Liver (tissue), 9 donors: ENCODE measurements around the gene ACTR1A. TPM values are rescaled to one million over a fixed set of nuclear protein-coding genes. Genes with fewer than 3 reads are reported as not detected.

Experiments
- DNase-seq: peaks from one replicate; pipeline ENCODE4 v3.0.0-alpha.2; 2017; ENCODE audit warnings: low spot score
- H3K27ac ChIP-seq, 2 donors: one replicate each; pipeline ENCODE4 v1.7.0; 2013; ENCODE audit warnings: inconsistent platforms in 2 of 2, low read length in 2 of 2, control low read depth in 1 of 2, low read depth in 1 of 2, mild to moderate bottlenecking in 1 of 2
- H3K27me3 ChIP-seq, 4 donors: one replicate each; pipeline versions ENCODE4 v1.6.1 to v1.7.0; 2013; ENCODE audit warnings: low read length in 3 of 4, inconsistent platforms in 1 of 4, mild to moderate bottlenecking in 1 of 4, moderate library complexity in 1 of 4; ENCODE audit not compliant: control insufficient read depth in 4 of 4, insufficient read depth in 4 of 4
- H3K36me3 ChIP-seq, 4 donors: one replicate each; pipeline versions ENCODE4 v1.6.1 to v1.7.0; 2013; ENCODE audit warnings: low read length in 3 of 4, mild to moderate bottlenecking in 3 of 4, low read depth in 1 of 4, moderate library complexity in 1 of 4; ENCODE audit not compliant: control insufficient read depth in 4 of 4, insufficient read depth in 3 of 4
- H3K4me1 ChIP-seq, 4 donors: one replicate each; pipeline versions ENCODE4 v1.6.1 to v1.7.0; 2013; ENCODE audit warnings: low read length in 3 of 4, mild to moderate bottlenecking in 3 of 4, moderate library complexity in 1 of 4; ENCODE audit not compliant: control insufficient read depth in 4 of 4, insufficient read depth in 4 of 4
- H3K4me3 ChIP-seq, 3 donors: one replicate each; pipeline versions ENCODE4 v1.6.1 to v1.7.0; 2013; ENCODE audit warnings: low read length in 3 of 3, control low read depth in 1 of 3, low read depth in 1 of 3, mild to moderate bottlenecking in 1 of 3
- H3K9ac ChIP-seq, 2 donors: one replicate each; pipeline ENCODE4 v1.7.0; 2013; ENCODE audit warnings: low read length in 2 of 2, mild to moderate bottlenecking in 2 of 2, moderate library complexity in 2 of 2, control low read depth in 1 of 2, low read depth in 1 of 2
- H3K9me3 ChIP-seq, 4 donors: one replicate each; pipeline versions ENCODE4 v1.6.1 to v1.7.0; 2013; ENCODE audit warnings: low read length in 3 of 4; ENCODE audit not compliant: control insufficient read depth in 4 of 4
- ATF3 ChIP-seq: IDR thresholded peaks from 2 replicates; pipeline ENCODE4 v1.6.1; 2016; ENCODE audit warnings: antibody characterized with exemption
- CTCF ChIP-seq: fragments of 150-350 bp; IDR thresholded peaks from 2 replicates; pipeline ENCODE4 v1.5.1; 2017; ENCODE audit warnings: improper control_type of control experiment, low read depth, low read length; ENCODE audit not compliant: missing input control
- EGR1 ChIP-seq, 2 donors: IDR thresholded peaks; 2 replicates each; pipeline ENCODE4 v1.6.1; 2016 to 2018; ENCODE audit warnings: antibody characterized with exemption in 2 of 2, low read depth in 2 of 2
- FOXA1 ChIP-seq: IDR thresholded peaks from 2 replicates; pipeline ENCODE4 v1.6.1; 2016; ENCODE audit warnings: antibody characterized with exemption
- FOXA2 ChIP-seq: IDR thresholded peaks from 2 replicates; pipeline ENCODE4 v1.6.1; 2016; ENCODE audit warnings: antibody characterized with exemption
- GABPA ChIP-seq, 2 donors: IDR thresholded peaks in 1 of 2; conservative IDR thresholded peaks in 1 of 2; 2 replicates each; pipeline ENCODE4 v1.6.1; 2016; ENCODE audit warnings: antibody characterized with exemption in 2 of 2, mild to moderate bottlenecking in 1 of 2, moderate library complexity in 1 of 2
- HNF4A ChIP-seq, 2 donors: conservative IDR thresholded peaks; 2 replicates each; pipeline ENCODE4 v1.6.1; 2016; ENCODE audit warnings: antibody characterized with exemption in 2 of 2, mild to moderate bottlenecking in 2 of 2
- HNF4G ChIP-seq: IDR thresholded peaks from 2 replicates; pipeline ENCODE4 v1.6.1; 2016; ENCODE audit warnings: antibody characterized with exemption
- JUND ChIP-seq, 2 donors: IDR thresholded peaks; 2 replicates each; pipeline ENCODE4 v1.6.1; 2016; ENCODE audit warnings: antibody characterized with exemption in 2 of 2
- MAX ChIP-seq: IDR thresholded peaks from 2 replicates; pipeline ENCODE4 v1.6.1; 2016; ENCODE audit warnings: antibody characterized with exemption
- NR2F2 ChIP-seq: IDR thresholded peaks from 2 replicates; pipeline ENCODE4 v1.6.1; 2016; ENCODE audit warnings: antibody characterized with exemption
- RAD21 ChIP-seq, 2 donors: IDR thresholded peaks; 2 replicates each; pipeline ENCODE4 v1.6.1; 2016; ENCODE audit warnings: antibody characterized with exemption in 2 of 2, mild to moderate bottlenecking in 2 of 2
- RXRA ChIP-seq, 2 donors: IDR thresholded peaks; 2 replicates each; pipeline ENCODE4 v1.6.1; 2017 to 2018; ENCODE audit warnings: antibody characterized with exemption in 2 of 2, mild to moderate bottlenecking in 1 of 2
- SP1 ChIP-seq: IDR thresholded peaks from 2 replicates; pipeline ENCODE4 v1.6.1; 2018; ENCODE audit warnings: antibody characterized with exemption, mild to moderate bottlenecking
- TAF1 ChIP-seq: conservative IDR thresholded peaks from 2 replicates; pipeline ENCODE4 v1.6.1; 2016; ENCODE audit warnings: antibody characterized with exemption, mild to moderate bottlenecking
- YY1 ChIP-seq: IDR thresholded peaks from 2 replicates; pipeline ENCODE4 v1.6.1; 2016; ENCODE audit warnings: antibody characterized with exemption, mild to moderate bottlenecking
- WGBS: extraction: QIAGEN DNeasy Blood & Tissue Kit; methylation state at CpG from one replicate; pipeline ENCODE4 v1.1.7; 2013; 5-methylcytosine and 5-hydroxymethylcytosine counted together
- polyA plus RNA-seq, 2 donors: library from polyadenylated mRNA; stranded (reverse) in 1 of 2; unstranded in 1 of 2; fragments of 200-250 nt in 1 of 2; fragments of >200 nt in 1 of 2; fragmentation: Nextera tagmentation in 1 of 2; extraction: Ambion mirVana in 1 of 2; gene quantifications; one replicate each; pipeline versions ENCODE4 v1.2.1 to v1.2.3, GENCODE V29; 2013 to 2015
- total RNA-seq, 2 donors: library from RNA; depleted of rRNA; stranded (reverse); fragments of >200 nt; gene quantifications; one replicate each; pipeline ENCODE4 v1.2.3, GENCODE V29; 2014
- TF ChIP-seq, protein P1 (sequence below): IDR thresholded peaks from 2 replicates; pipeline ENCODE4 v1.6.1; 2016; ENCODE audit warnings: antibody characterized with exemption, mild to moderate bottlenecking
- donor health status: healthy.
- donor health status: healthy.
- donor health status: healthy.
- donor health status: healthy.
- donor health status: healthy.

ACTR1A gene
- total and polyA plus RNA-seq, 4 donors, result 24.5 to 51.9 (median 35.3) TPM

DNA sequence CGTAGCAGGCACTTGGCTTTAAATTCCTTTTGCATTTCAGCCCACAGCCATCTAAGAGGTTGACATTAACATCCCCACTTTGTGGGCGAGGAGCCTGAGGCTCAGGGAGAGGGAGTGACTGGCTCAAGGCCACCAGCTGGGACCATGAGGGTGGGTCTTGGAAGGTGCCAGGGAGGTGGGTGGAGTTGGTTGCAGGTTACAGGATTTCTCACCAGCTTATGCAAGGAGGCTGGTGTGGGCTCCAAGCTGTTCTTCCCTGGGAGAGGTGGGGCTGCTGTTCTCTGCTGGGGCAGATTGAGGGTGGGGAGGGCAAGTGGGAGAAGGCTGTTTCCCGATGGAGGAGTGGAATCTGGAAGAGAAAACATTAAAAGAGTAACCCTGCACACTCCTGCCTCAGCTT lies 37.0 kb downstream of the ACTR1A start:
- Histone ChIP-seq H3K27me3 (no peaks in the 10 kb centered on the region), H3K4me3 (no peak overlapping the region), H3K4me1 (peaks cover 8 to 32% (median 24%) of the 10 kb centered on the region in 4 donors), H3K36me3 (peaks cover 0 to 2% (median 0%) of the 10 kb centered on the region in 4 donors), H3K9ac (no peak overlapping the region), H3K9me3 (no peaks in the 10 kb centered on the region), H3K27ac (no peak overlapping the region)
- TF ChIP-seq FOXA2, result no peak
- no peak for TF ChIP-seq HNF4A (conservative IDR thresholded peaks at IDR 0.05)
- no peak for TF ChIP-seq FOXA1
- TF ChIP-seq GABPA (IDR thresholded peaks at IDR 0.05 in 1 of 2, conservative IDR thresholded peaks at IDR 0.05 in 1 of 2), result no peak
- TF ChIP-seq RAD21 (IDR thresholded peaks at IDR 0.05), result no peak
- TF ChIP-seq, protein P1, sequence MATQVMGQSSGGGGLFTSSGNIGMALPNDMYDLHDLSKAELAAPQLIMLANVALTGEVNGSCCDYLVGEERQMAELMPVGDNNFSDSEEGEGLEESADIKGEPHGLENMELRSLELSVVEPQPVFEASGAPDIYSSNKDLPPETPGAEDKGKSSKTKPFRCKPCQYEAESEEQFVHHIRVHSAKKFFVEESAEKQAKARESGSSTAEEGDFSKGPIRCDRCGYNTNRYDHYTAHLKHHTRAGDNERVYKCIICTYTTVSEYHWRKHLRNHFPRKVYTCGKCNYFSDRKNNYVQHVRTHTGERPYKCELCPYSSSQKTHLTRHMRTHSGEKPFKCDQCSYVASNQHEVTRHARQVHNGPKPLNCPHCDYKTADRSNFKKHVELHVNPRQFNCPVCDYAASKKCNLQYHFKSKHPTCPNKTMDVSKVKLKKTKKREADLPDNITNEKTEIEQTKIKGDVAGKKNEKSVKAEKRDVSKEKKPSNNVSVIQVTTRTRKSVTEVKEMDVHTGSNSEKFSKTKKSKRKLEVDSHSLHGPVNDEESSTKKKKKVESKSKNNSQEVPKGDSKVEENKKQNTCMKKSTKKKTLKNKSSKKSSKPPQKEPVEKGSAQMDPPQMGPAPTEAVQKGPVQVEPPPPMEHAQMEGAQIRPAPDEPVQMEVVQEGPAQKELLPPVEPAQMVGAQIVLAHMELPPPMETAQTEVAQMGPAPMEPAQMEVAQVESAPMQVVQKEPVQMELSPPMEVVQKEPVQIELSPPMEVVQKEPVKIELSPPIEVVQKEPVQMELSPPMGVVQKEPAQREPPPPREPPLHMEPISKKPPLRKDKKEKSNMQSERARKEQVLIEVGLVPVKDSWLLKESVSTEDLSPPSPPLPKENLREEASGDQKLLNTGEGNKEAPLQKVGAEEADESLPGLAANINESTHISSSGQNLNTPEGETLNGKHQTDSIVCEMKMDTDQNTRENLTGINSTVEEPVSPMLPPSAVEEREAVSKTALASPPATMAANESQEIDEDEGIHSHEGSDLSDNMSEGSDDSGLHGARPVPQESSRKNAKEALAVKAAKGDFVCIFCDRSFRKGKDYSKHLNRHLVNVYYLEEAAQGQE, result no peak
- no peak for TF ChIP-seq HNF4G
- no peak for TF ChIP-seq JUND (IDR thresholded peaks at IDR 0.05)
- TF ChIP-seq YY1, result no peak
- TF ChIP-seq CTCF, result no peak
- TF ChIP-seq MAX, result no peak
- TF ChIP-seq NR2F2, result no peak
- no peak for TF ChIP-seq TAF1
- 81% methylated on average over 3 of the region's 3 CpGs for WGBS
- no peak for DNase-seq

DNA sequence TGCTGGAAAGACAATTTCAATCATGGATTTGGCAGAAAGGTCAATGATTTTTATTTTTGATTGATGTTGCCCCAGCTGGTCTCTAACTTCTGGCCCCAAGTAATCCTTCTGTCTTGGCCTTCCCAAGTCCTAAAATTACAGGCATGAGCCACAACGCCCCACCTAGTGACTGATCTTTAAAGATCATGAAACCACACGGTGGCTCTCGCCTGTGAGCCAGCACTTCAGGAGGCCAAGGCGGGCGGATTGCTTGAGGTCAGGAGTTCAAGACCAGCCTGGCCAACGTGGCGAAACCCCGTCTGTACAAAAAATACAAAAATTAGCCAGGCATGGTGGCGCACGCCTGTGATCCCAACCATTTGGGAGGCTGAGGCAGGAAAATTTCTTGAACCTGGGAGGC lies 38.5 kb downstream of the ACTR1A start:
- DNase-seq, result no peak
- H3K36me3 ChIP-seq, result no peaks in the 10 kb centered on the region
- WGBS, result 86% methylated on average over 10 of the region's 10 CpGs
- H3K4me1 ChIP-seq, result peaks cover 8 to 32% (median 24%) of the 10 kb centered on the region in 4 donors
- H3K9ac ChIP-seq, result no peak overlapping the region
- H3K4me3 ChIP-seq, result no peak overlapping the region
- H3K27me3 ChIP-seq, result no peaks in the 10 kb centered on the region
- no peak overlapping the region for H3K27ac ChIP-seq
- no peaks in the 10 kb centered on the region for H3K9me3 ChIP-seq
- no peak for TF ChIP-seq FOXA1
- TF ChIP-seq YY1, result no peak
- TF ChIP-seq EGR1 (IDR thresholded peaks at IDR 0.05; ENCODE audit: low read depth in 2 of 2), result no peak
- TF ChIP-seq RXRA (IDR thresholded peaks at IDR 0.05), result no peak
- no peak for TF ChIP-seq JUND (IDR thresholded peaks at IDR 0.05)
- TF ChIP-seq NR2F2, result no peak
- TF ChIP-seq CTCF, result no peak
- no peak for TF ChIP-seq FOXA2
- TF ChIP-seq, protein P1, result no peak
- no peak for TF ChIP-seq TAF1
- TF ChIP-seq RAD21 (IDR thresholded peaks at IDR 0.05), result no peak
- TF ChIP-seq HNF4G, result no peak
- TF ChIP-seq HNF4A (conservative IDR thresholded peaks at IDR 0.05), result no peak
- TF ChIP-seq SP1, result no peak
- no peak for TF ChIP-seq ATF3
- no peak for TF ChIP-seq GABPA (IDR thresholded peaks at IDR 0.05 in 1 of 2, conservative IDR thresholded peaks at IDR 0.05 in 1 of 2)
